Stromal cell of bone marrow (primary cell): ENCODE measurements around the gene DCPS.
"Not testable (repeated sequence)": the region's sequence is repeated elsewhere in the genome, so short reads cannot be mapped to it uniquely, and the experiment has no call there.

Experiments
- DNase-seq: peaks from one replicate; pipeline ENCODE4 v3.0.0-alpha.2; 2012; ENCODE audit warnings: low read depth

Gene DCPS

GRCh38 chr11:126290887-126291286 lies 13.0 kb upstream of the DCPS start:
- DNase-seq = no peak

- no peak for DNase-seq
Observed at GRCh38 chr11:126293726-126294125, 10.1 kb upstream of the DCPS start.

GRCh38 chr11:126297004-126297403 lies 6.9 kb upstream of the DCPS start:
- DNase-seq = no peak

- no peak for DNase-seq
Observed at GRCh38 chr11:126304457-126305075, 706 bp downstream of the DCPS start.

GRCh38 chr11:126305699-126306098 lies 1.8 kb downstream of the DCPS start:
- no peak for DNase-seq

GRCh38 chr11:126307706-126308105 lies 3.8 kb downstream of the DCPS start:
- no peak for DNase-seq

GRCh38 chr11:126308271-126308671 lies 4.4 kb downstream of the DCPS start:
- no peak for DNase-seq

- DNase-seq = not testable (repeated sequence)
Observed at GRCh38 chr11:126308771-126309170, 4.9 kb downstream of the DCPS start.

GRCh38 chr11:126310200-126310991 lies 6.5 kb downstream of the DCPS start:
- peak; percentile 45 for DNase-seq

GRCh38 chr11:126310992-126311310 lies 7.1 kb downstream of the DCPS start:
- DNase-seq = no peak

- DNase-seq = no peak
Observed at GRCh38 chr11:126311401-126312291, 7.8 kb downstream of the DCPS start.

- DNase-seq = no peak
Observed at GRCh38 chr11:126312961-126313360, 9.1 kb downstream of the DCPS start.

- no peak for DNase-seq
Observed at GRCh38 chr11:126313826-126314225, 10.0 kb downstream of the DCPS start.

- no peak for DNase-seq
Observed at GRCh38 chr11:126317432-126317755, 13.5 kb downstream of the DCPS start.

- peak; percentile 55 for DNase-seq
Observed at GRCh38 chr11:126317756-126318573, 14.1 kb downstream of the DCPS start.

GRCh38 chr11:126318574-126319373 lies 14.9 kb downstream of the DCPS start:
- DNase-seq = peak; percentile 95

GRCh38 chr11:126319374-126319740 lies 15.5 kb downstream of the DCPS start:
- DNase-seq = no peak

- no peak for DNase-seq
Observed at GRCh38 chr11:126322996-126323395, 19.1 kb downstream of the DCPS start.

- DNase-seq = no peak
Observed at GRCh38 chr11:126327281-126328000, 23.6 kb downstream of the DCPS start.

- no peak for DNase-seq
Observed at GRCh38 chr11:126328001-126328390, 24.1 kb downstream of the DCPS start.

GRCh38 chr11:126328444-126328843 lies 24.6 kb downstream of the DCPS start:
- no peak for DNase-seq
